ENCODE results near the gene HYKK.

The HYKK gene

GRCh38 chr15:78550194-78550593, 42.8 kb downstream of the HYKK start:
- Histone ChIP-seq H3K4me1 (ENCODE audit: insufficient read depth, low read length, poor library complexity, severe bottlenecking) (peaks cover 7% of the 10 kb centered on the region), H3K4me3 (ENCODE audit: low read length, poor library complexity, severe bottlenecking) (no peak overlapping the region), H3K36me3 (ENCODE audit: insufficient read depth, low read length) (peaks cover 56% of the 10 kb centered on the region), H3K4me2 (ENCODE audit: low read depth, low read length, poor library complexity, severe bottlenecking) (no peak overlapping the region), H3K79me2 (ENCODE audit: insufficient read depth, low read length) (peaks cover 14% of the 10 kb centered on the region; the same call in 1 of the 2 replicates), H3K27me3 (ENCODE audit: insufficient read depth, low read length, poor library complexity, severe bottlenecking) (no peaks in the 10 kb centered on the region), H3K9me2 (replicated peaks; ENCODE audit: low read depth, low read length) (no peaks in the 10 kb centered on the region), H3F3A (ENCODE audit: low read depth) (no peaks in the 10 kb centered on the region; the same call in 1 of the 2 replicates), H2AFZ (ENCODE audit: low read length) (no peak overlapping the region), H3K9me3 (ENCODE audit: insufficient read depth, low read depth, low read length) (no peaks in the 10 kb centered on the region), H4K20me1 (ENCODE audit: insufficient read depth, low read length, poor library complexity, severe bottlenecking) (peaks cover 8% of the 10 kb centered on the region), H3K9ac (ENCODE audit: low read depth, low read length, poor library complexity, severe bottlenecking) (no peak overlapping the region)
- TF ChIP-seq, protein P1, sequence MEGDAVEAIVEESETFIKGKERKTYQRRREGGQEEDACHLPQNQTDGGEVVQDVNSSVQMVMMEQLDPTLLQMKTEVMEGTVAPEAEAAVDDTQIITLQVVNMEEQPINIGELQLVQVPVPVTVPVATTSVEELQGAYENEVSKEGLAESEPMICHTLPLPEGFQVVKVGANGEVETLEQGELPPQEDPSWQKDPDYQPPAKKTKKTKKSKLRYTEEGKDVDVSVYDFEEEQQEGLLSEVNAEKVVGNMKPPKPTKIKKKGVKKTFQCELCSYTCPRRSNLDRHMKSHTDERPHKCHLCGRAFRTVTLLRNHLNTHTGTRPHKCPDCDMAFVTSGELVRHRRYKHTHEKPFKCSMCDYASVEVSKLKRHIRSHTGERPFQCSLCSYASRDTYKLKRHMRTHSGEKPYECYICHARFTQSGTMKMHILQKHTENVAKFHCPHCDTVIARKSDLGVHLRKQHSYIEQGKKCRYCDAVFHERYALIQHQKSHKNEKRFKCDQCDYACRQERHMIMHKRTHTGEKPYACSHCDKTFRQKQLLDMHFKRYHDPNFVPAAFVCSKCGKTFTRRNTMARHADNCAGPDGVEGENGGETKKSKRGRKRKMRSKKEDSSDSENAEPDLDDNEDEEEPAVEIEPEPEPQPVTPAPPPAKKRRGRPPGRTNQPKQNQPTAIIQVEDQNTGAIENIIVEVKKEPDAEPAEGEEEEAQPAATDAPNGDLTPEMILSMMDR (conservative IDR thresholded peaks at IDR 0.05; ENCODE audit: low read length), result no peak
- TF ChIP-seq EZH2phosphoT487 (IDR thresholded peaks at IDR 0.05; ENCODE audit: borderline replicate concordance), result no peak

- Histone ChIP-seq H3K9me3 (ENCODE audit: insufficient read depth, low read depth, low read length) (no peaks in the 10 kb centered on the region), H3K4me3 (ENCODE audit: low read length, poor library complexity, severe bottlenecking) (no peak overlapping the region), H2AFZ (ENCODE audit: low read length) (no peak overlapping the region), H3K27me3 (ENCODE audit: insufficient read depth, low read length, poor library complexity, severe bottlenecking) (no peaks in the 10 kb centered on the region), H4K20me1 (ENCODE audit: insufficient read depth, low read length, poor library complexity, severe bottlenecking) (peaks cover 3% of the 10 kb centered on the region), H3K9ac (ENCODE audit: low read depth, low read length, poor library complexity, severe bottlenecking) (no peak overlapping the region), H3K9me2 (replicated peaks; ENCODE audit: low read depth, low read length) (no peaks in the 10 kb centered on the region), H3F3A (ENCODE audit: low read depth) (no peaks in the 10 kb centered on the region; the same call in 1 of the 2 replicates), H3K79me2 (ENCODE audit: insufficient read depth, low read length) (peaks cover 8% of the 10 kb centered on the region; the same call in 1 of the 2 replicates), H3K36me3 (ENCODE audit: insufficient read depth, low read length) (peaks cover 50% of the 10 kb centered on the region; the same call in 1 of the 2 replicates), H3K4me2 (ENCODE audit: low read depth, low read length, poor library complexity, severe bottlenecking) (no peak overlapping the region), H3K4me1 (ENCODE audit: insufficient read depth, low read length, poor library complexity, severe bottlenecking) (peaks cover under 1% of the 10 kb centered on the region)
- no peak for TF ChIP-seq EZH2phosphoT487 (IDR thresholded peaks at IDR 0.05; ENCODE audit: borderline replicate concordance)
- TF ChIP-seq, protein P1 (conservative IDR thresholded peaks at IDR 0.05; ENCODE audit: low read length), result no peak
Measured at GRCh38 chr15:78550815-78551214, 43.4 kb downstream of the HYKK start.

DNA sequence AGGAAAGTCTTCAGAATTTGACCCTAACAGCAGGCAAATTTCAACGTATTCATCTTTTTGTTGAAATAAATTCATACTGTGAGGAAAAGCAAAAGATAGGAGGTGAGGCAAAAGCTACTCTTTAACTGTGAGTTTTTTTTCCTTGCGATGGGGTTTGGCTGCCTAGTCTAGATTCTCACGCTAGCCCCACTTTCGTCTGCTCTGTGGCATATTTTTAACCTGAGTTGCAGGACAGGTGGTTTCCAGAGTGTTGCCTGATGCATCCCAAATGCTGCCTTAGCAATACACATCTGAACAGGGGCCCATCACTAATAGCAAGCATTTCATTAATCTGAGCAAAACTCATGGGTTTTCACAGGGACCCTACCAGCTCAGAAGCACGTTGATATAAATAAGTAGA, 44.5 kb downstream of the HYKK start:
- no peak overlapping the region for H3K9ac ChIP-seq (ENCODE audit: low read depth, low read length, poor library complexity, severe bottlenecking)
- no peaks in the 10 kb centered on the region for H3K79me2 ChIP-seq (ENCODE audit: insufficient read depth, low read length)
- no peaks in the 10 kb centered on the region for H3K9me2 ChIP-seq (replicated peaks; ENCODE audit: low read depth, low read length)
- no peaks in the 10 kb centered on the region for H3K27me3 ChIP-seq (ENCODE audit: insufficient read depth, low read length, poor library complexity, severe bottlenecking)
- no peaks in the 10 kb centered on the region for H3K9me3 ChIP-seq (ENCODE audit: insufficient read depth, low read depth, low read length)
- no peak for TF ChIP-seq EZH2phosphoT487 (IDR thresholded peaks at IDR 0.05; ENCODE audit: borderline replicate concordance)
- TF ChIP-seq, protein P1 (conservative IDR thresholded peaks at IDR 0.05; ENCODE audit: low read length), result no peak
- no peaks in the 10 kb centered on the region; the same call in 1 of the 2 replicates for H3F3A ChIP-seq (ENCODE audit: low read depth)
- H3K36me3 ChIP-seq (ENCODE audit: insufficient read depth, low read length), result peaks cover 40% of the 10 kb centered on the region; the same call in 1 of the 2 replicates
- no peak overlapping the region for H3K4me2 ChIP-seq (ENCODE audit: low read depth, low read length, poor library complexity, severe bottlenecking)
- no peak overlapping the region for H3K4me3 ChIP-seq (ENCODE audit: low read length, poor library complexity, severe bottlenecking)
- peaks cover 3% of the 10 kb centered on the region for H4K20me1 ChIP-seq (ENCODE audit: insufficient read depth, low read length, poor library complexity, severe bottlenecking)
- H3K4me1 ChIP-seq (ENCODE audit: insufficient read depth, low read length, poor library complexity, severe bottlenecking), result no peaks in the 10 kb centered on the region
- no peak overlapping the region for H2AFZ ChIP-seq (ENCODE audit: low read length)
